ENCODE results near the gene MUC6.

The MUC6 gene

DNA sequence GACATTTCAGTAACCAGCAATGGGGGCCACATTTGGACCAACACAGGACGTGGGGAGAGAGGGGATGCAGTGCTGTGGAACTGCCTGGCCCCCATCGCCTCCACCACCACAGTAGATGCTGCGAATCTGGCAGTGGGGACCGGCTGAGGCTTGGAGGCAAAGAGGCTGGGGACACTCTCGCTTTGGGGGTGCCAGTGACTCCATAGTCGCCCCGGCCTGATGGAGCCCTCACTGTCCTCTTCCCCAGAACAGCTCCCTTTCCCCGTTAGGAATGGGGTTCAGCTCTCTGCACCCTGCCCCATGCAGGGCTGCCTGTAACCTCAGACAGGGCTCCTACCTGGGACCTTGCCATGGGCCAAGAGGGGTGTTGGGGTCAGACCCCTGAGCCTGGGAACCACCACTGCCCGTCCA lies 36.3 kb upstream of the MUC6 start:
- no peak for DNase-seq

DNA sequence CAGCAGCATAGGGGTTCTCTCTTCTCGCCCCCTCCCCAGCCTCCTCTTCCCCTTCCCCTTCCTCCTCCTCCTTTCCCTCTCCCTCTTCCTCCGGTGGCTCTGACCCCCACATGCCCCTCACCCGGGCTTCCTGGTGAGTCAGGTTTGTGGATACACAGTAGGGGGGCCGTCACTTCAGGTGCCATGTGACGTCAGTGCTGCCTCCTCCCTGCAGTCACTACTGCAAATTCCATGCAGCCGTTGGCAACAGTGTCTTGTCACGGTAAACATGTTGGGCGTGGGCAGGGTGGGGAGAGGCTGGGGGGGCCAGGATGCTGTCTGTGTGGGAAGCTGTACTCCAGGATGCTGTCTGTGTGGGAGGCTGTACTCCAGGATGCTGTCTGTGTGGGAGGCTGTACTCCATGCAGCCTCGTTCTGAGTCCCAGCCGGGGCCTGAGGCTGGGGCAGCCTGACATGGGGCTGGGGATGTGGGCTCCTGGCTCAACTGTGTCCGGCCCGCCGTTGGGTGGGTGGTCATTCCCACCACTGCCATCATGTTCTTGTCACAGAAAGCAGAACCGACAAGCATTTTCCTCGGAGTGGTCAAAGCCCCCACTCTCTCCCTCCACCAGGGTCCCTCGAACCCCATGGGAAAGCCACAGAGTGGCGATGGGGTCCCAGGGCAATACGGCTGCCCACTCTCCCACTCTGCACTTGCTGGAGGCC lies 35.8 kb upstream of the MUC6 start:
- no peak for DNase-seq

DNA sequence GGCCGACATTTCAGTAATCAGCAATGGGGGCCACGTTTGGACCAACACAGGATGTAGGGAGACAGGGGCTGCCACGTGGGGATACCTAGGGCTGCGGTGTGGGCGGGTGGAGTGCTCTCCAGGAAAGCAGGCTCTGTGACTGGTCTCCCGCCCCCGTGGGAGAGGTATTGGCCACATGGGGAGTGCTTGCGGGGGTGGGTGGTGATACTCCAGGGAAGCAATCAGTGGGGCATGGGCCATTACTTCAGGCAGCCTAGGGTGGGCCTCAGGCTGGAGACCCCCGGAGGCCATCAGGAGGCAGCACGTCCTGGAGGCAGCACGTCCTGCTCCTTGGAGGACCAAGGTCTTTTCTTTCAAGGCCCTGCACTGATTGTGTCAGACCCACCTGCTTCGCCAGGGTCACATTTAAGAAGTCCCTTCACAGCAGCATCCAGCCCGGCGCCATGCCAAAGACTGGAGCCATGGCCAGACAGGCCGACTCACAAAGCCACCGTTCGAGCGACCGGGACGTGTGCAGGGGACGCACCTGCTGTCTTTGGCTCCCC lies 35.1 kb upstream of the MUC6 start:
- DNase-seq = no peak

DNA sequence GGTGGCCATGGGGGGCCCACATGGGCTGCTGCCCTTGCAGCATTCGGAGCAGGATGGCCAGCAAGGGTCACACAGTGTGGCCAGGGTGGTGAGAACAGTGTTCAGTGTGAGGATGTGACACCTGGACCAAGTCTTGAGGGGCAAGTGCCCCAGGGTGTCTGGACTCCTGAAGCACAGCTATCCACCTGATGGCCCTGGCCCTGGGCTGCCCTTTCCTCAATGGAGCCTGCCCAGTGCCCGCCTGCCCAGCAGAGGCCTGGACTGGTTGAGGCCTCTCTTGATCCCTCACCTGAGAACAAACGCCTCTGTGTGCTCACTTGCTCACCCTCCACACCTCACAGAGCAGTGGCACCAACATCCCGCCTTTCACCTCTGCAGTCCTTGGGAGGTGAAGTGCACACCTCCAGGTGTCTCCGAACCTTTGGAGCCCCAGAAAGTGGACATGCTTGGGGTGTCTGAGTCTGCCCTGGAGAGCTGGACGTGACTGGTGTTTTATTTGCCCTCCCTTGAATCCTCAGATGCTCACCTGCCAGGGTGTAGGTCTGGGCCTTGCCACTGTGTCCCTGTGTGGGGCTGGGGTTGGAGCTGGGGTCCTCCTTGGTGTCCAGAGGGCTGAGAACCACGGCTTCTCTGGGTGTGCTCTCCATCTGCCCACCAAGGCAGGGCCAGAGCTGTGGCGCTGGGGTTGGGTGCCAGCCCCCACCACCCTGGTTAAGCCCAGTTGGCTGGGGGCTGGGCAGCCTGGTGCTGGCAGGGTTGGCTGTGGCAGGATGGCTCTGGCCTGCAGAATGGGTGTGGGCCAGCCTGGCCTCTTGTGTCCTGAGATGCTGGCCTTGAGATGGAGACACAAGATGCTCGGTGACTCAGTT lies 34.3 kb upstream of the MUC6 start:
- DNase-seq = no peak

DNA sequence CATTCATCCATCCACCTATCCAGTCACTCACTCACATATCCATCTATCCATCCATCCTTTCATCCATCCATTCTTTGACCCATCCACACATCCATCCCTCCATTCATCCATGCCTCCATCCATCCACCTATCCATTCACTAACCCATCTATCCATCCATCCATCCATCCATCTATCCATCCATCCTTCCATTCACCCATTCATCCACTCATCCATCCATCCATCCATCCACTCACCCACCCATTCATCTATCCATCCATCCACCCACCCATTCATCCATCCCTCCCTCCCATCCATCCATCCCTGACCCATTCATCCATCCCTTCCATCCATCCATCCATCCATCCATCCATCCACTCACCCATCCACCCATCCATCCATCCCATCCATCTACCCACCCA lies 33.2 kb upstream of the MUC6 start:
- no peak for DNase-seq

DNA sequence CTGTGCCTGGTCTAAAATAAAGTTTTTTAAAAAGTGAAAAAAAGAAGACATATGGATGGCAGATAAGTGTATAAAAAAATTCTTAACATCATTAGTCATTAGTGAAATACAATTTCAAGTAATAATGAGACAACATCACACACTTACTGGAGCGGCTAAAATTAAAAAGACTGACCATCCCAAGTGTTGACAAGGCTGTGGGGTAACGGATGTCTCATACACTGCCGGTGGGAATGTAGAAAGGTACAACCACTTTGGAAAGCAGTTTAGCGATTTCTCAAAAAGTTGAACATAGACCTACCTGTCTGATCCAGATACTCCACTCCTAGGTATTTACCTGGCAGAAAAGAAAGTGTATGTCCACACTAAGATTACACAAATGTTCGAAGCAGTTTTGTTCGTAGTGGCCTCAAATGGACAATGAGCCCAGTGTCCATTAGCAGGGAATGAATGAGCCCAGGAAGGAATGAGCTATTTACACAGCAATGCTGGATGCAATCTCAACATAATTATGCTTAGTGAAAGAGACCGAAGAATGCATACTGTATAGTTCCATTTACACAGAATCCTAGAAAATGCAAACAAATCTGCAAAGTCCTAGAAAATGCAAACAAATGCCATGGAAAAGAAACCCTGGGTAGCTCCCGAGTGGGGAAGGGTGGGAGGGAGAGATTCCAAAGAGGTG lies 31.4 kb upstream of the MUC6 start:
- no peak for DNase-seq

DNA sequence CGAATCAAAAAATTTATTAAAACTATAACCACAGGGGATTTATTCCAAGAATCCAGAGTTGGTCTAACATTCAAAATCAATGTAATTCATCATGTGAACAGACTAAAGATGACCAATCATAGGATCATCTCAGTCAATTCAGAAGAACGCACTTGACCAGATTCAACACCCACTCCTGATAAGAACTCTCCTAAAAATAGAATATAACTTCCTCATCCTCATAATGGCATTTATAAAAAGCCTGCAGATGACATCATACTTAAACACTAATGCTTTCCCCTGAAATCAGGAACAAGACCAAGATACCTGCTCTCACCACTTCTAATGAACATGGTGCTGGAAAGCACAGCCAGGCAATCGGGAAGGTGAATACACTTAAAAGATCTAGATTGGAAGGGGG lies 27.6 kb upstream of the MUC6 start:
- no peak for DNase-seq

DNA sequence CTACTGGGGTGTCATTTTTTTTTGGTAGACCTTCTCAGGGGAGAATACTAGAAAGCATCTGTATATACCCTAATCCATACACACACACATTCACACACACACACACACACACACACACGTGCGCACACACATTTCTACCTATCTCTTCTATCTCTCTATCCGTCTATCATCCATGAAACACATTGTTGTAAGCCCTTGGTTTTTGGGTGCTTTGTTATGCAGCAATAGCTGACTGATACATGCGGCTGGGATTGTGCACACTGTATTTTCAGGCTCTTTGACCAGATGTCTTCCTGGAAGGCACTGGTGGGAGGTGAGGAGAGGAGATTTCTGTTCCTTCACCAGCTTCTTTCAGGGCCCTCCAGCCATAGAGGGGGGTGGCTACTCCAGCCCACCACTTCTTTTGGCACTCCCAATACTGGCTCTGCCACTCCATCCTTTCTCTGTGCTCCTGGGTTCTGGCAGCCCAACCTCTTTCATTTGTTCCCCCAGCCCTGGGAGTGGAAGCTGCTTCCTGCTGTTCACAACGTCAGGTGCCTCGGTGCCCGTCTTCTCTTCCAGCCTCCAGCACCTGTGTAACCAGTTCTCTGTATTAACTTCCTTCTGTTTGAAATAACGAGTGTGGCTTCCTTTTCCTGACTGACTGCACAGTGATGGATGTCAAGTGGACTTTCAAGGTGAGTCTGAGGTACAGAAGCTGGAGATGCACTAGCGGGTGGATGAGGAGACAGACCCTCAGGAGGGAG lies 25.7 kb upstream of the MUC6 start:
- no peak for DNase-seq

DNA sequence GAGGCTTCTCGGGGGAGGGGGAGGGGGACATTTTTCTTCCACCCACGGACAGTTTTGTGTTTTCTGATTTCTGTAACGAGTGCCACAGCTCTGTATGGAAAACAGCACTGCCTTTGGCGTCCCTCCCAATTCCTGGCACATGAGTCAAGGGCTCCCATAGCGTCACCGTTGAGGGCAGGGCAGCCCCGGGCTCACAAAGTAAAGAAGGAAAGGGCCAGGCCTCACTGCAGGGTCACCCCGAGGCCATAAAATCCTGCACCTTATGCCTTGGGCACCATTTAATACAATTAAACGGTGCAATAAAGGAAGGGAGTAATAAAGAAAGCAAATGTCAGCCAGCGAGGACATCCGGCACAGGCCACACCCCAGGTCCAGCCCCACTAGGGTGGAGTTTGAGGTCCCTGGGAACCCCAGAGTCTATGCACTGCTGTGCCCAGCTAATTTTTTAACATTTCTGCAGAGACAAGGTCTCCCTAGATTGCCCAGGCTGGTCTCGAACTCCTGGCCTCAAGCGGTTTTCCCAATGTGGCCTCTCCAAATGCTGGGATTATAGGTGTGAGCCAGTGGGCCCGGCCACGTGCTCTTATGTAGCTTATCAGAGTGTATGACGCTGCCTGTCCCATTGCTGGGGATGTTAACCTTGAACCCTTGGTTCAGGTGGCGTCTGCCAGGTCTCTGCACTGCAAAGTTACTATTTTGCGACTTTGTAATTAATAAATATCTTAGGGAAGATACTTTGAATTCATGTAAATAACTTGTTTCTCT lies 24.5 kb upstream of the MUC6 start:
- DNase-seq = no peak

DNA sequence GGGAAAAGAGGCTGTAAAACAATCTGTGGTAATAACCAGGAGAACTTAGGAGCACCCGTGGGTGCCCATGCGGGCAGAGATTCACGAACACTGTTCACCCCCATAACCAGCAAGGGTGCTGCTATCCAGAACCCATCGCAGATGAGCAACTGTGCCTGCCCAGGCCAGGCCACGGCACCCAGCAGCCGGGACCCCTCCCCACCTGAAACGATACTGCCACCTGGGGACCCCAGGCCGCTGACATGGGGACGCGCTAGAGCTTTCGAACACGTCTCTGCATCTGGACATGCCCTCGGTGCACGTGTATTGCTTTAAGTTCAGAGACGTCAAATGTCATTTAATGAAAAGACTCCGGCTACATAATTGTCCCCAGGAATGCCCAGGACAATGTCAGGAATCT lies 23.9 kb upstream of the MUC6 start:
- DNase-seq = no peak

DNA sequence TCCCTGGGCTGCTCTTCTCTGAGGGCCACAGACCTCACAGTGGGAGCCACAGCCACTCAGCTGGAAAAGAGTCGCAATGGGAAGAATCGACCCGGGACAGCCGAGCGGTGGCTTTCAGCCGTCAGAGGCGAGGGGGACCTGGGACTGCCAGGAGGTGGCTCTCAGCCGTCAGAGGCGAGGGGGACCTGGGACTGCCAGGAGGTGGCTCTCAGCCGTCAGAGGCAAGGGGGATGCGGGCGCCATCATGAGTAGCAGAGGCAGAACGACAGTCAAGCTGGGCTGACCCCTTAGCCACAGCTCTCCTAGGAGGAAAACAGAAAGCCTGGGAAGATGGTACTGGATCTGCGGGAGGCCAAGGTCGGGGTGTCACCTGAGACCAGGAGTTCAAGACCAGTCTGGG lies 23.2 kb upstream of the MUC6 start:
- no peak for DNase-seq

DNA sequence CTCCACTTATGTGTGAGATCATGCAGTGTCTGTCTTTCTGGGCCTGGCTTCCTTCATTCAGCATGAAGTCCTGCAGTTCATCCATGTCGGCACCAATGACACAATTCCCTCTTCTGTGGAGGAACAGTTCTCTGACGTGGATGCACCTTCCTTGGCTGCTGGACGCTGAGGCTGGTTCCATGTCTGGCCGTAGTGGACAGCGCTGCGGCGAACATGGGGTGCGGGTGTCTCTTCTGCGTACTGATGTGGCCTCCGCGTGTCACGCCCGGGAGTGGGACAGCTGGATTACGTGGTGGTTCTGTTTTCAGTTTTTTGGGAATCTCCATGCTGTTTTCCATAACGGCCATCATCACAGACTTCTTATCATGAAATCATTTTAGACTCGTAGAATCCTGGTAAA lies 21.3 kb upstream of the MUC6 start:
- DNase-seq = no peak

DNA sequence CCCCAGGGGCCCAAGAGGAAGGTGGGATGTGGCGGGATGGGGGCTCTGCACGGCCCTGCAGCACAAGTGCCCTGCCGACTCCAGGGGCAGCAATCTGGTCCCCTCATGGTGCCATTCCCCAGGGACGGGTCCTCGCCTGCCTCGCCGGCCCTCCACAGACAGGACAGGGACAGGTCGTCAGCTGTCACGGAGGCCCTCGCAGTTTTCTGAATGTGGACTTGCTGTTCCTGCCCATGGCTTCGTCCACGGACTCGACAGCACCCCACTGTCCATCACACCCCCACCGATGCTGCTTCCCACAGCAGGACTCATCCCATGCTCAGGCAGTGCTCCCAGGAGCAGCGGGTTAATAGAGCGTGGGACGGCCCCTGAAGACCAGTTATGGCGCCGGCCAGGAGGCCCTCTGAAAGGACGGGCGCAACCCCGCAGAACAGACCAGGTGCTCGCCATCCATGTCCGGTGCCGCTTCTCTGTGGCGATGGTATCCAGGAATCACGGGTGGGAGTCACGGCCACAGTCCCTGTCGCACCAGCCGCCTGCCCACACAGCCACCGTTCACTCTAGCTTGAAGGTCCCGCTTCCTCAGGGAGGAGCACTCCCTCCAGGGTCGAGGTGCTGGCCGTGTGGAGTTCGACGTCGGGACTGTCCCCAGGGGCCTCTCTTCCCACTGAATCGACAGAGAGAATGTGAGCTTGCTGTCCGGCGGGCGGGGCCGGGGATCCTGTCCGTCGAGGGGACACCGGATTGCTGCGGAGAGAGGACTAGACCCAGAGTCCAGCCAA lies 19.7 kb upstream of the MUC6 start:
- no peak for DNase-seq

DNA sequence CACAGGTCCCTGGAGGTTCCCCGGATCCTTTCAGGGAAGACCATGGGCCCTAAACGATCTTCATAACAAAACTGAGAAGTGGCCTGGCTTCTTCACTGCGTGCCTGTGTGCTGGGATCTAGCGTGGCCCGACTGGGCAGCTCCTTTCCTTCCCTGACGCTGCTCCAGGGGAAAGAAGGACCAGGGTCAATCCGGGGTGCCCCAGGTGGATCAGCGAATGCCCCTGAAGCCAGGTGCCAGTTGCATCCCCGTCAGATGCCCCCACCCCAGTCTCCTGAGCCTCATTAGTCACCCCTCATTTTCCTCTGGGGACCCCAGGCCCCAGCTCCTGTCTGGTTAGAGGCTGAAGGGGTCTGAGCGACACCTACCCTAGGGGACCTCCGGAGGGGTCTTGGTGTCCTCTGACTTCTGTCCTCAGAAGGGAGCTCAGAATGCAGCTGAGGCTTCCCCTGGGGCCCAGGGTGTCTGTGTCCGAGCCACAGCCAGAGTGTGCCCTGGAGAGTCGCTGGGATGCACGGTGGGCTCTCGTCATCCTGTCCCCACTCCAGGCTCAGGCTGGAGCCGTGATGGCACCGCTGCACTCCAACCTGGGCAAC lies 18.7 kb upstream of the MUC6 start:
- no peak for DNase-seq

DNA sequence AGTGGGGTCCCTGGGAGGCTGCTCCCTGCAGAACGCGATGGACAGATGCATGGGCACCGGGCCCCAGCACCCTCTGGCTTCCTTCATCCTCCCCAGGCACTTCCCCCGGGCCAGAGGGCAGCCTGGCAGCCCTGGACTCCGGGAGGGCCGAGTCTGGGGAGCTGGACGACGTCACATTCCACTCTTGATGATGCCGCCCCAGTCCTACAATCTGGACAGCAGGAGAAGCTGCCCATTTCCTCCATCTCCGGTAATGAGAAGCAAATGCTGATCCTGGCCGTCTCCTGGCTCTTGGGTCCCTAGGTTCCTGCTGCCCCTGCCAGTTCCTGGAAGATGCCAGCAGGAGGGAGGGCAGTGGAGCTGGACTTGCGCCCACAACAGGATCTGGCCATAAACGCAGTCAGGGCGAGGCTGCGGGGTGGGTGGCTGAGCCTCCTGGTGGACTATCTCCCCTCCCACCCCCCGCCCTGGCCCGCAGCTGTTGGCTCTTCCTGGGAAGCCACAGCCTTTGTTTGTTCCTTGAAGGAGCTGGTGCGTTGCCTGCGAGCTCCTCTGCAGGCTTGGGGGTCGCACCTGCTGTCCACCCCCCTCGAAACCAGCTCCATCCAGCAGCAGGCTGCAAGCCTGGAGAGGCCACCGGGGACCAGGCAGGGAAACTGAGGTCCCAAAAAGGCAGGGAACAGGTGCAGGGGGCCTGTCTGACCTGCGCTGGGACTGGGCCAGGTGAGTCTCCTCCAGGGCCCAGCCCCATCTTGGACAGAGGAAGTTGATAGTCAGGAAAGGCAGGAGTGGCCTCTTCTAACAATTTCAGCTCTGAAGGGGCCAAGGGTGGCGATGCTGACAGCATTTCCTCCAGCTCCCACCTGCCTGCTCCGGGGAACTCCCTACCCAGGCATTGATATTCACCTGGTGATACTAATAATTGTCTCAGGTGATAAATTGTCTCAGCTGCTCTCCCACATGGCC lies 17.9 kb upstream of the MUC6 start:
- no peak for DNase-seq

DNA sequence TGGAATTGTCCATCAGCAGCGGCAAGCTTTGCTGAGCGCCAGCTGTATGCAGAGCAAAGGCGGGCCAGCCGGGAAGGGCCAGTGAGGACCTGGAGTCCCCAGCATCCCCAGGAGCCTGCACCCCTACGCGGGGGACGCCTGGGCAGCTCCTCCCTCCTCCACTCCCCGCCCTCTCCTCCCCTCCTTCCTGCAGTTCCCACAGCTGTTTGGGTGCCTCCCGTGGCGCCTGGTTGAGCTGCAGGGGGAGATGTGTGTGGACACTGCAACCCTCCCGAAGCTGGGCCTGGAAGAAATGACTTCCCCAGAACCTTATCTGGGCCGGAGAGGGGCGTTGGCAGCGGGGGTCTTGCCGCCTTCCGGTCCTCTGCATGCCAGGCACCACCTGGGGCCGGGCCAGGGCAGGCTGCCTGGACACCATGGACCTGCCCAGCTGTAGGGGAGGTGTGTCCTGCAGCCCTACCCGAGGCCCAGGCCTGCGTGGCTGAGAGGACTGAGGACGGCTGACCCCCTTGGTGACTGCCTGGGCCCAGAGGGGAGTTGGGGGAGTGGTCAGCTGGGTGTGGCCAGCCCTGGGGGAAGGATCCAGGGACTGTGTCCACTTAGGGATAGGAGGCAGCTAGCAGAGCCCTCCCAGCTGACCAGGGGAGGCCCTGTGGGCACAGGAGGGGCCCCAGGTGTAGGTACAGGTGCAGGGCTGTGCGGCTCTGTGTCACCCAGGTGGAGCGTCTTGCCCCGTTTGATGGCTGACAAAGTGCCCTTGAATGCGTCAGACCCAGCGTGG lies 16.8 kb upstream of the MUC6 start:
- DNase-seq = no peak

DNA sequence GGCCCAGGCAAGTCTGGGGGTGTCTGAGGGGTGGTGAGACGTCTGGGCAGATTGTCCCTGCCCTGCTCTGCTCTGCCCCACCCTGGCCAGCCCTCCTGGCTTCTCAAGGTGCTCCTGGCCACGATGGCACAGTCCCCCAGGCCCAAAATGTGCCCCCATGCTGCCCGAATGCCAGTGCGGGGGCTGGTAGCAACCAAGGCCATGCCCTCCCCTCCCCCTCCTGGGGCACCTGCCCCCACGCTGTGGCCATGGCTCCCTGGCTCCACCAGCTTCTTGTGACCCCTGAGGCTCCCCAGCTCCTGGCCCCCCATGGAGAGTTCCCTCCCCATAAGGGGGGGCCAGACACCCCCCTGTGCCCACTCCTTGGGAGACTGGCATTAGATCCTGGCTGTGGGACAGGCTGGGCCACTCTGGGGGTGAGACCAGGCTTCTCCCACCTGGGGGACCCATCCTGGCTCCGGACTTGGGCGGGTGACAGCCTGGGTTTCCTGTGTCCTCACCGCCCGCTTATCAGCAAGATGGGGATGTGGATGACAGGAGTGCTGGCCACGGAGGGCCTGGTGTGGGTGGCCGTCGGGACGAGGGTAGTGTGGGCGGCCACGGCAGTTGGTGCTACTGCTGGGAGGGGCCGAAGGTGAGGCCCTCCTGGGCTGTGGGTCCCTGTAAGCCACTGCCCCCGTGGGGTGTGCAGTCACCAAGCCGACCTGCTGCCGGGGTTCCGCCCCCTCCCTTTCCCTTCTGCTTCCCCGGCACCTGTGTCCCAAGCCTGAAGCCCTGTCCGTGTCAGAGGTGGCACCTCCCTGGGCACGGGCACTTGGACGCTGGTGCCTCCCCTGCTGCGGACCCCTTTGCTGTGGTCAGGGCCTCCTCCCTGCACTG lies 15.9 kb upstream of the MUC6 start:
- no peak for DNase-seq

Measured in NCI-H1930 (cell line).